DOHH2 (cell line): Measurements from ENCODE around the gene CDKAL1.
"Not testable (repeated sequence)": the region's sequence is repeated elsewhere in the genome, so short reads cannot be mapped to it uniquely, and the experiment has no call there.

Experiments
- CTCF ChIP-seq: fragments of 200-600 bp; sonication (generic); IDR thresholded peaks from one replicate; pipeline ENCODE4 v1.5.1; 2014; ENCODE audit warnings: antibody characterized with exemption, mild to moderate bottlenecking, low read depth, low read length; ENCODE audit not compliant: poor library complexity, severe bottlenecking
- EZH2phosphoT487 ChIP-seq: fragments of 200-600 bp; sonication (generic); IDR thresholded peaks from 2 replicates; pipeline ENCODE4 v1.6.1; 2017; ENCODE audit warnings: borderline replicate concordance, mild to moderate bottlenecking, antibody characterized with exemption, low read length, moderate library complexity, mixed read lengths

- not testable (repeated sequence) for TF ChIP-seq CTCF, EZH2phosphoT487
Measured at GRCh38 chr6:20525208-20525607, 9.0 kb upstream of the CDKAL1 start.
